Stimulated activated CD8-positive, alpha-beta memory T cell treated with anti-CD3 and anti-CD28 coated beads, Interleukin-15, amount 100 ng/mL, for 4 hours (primary cell): Measurements from ENCODE around the gene ROCK1.

Experiments used
- DNase-seq, 2 donors: peaks; one replicate each; pipeline ENCODE4 v3.0.0-alpha.2; 2020; ENCODE audit warnings: low read depth in 2 of 2

The ROCK1 gene

DNA sequence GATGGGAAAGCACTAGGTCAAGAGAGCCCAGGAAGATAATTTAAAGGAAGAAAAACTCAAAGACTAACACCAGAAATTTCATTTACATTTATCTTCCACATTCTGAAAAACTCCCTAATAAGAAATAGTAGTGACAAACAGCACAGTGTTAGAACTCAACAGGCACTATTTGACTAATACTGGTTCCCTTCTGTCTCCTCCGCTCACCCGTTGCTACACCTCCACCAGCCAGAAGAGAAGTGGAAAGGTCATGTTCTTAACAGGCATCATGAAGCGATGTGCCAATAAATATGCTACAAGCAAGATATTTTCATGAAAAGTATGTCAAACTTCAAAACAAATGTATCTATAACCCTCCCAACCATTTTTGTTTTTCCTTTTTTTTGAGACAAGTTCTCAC is 5.7 kb downstream of the ROCK1 start:
- no peak for DNase-seq

DNA sequence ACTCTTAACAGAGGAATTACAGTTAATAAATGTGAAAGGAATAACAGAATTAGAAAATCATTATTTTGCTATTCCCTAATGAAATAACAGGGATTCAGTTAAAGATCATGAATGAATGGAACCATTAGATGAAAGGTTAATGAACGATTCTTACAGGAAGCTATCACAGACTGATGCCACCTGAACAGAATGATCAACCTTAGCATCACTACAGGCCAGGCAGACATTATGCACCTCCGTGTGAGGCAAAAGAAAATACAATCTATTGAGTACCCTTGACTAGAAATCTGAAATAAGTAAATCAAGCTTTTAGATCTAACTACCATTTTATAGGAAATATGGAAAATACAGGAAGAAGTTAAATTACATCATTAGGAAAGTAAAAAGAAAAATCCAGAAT is 10.4 kb downstream of the ROCK1 start:
- DNase-seq, result no peak

DNA sequence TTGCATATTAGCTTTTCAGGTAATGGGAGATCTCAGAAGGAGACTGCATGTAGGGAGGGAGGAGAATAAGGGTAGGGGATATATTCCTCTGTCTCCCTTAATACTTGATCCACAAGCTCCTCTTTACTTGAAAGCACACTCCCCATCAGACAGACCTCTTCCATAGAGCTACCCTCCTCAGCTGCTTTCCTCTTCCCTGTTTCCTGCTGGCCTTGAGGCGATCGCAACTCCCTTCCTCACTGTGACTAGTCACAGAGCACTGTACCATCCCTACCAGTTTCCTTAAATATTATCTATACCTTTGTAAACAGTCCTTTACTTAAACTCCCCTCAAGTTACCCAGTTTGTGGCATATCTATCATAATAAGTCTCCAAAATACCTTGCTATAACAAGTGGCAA is 10.9 kb downstream of the ROCK1 start:
- DNase-seq, result no peak

DNA sequence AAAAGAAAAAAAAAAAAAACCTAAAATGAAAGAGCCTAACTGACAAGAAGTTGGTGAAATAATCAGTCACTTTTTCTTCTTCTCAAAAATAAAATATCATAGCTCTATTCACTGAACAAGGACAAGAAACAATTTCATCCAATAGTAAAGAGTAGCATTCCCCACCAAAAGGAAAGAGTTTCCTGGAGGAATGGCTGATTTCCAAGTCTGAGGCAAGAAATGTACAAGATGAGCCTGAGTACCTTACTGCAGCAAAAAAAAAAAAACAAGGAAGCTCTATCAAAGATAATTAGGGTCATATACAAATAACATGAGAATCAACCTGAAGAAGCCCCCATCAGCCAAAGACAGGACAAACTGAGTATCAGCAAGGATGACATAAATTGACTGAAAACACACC is 11.5 kb downstream of the ROCK1 start:
- no peak for DNase-seq

DNA sequence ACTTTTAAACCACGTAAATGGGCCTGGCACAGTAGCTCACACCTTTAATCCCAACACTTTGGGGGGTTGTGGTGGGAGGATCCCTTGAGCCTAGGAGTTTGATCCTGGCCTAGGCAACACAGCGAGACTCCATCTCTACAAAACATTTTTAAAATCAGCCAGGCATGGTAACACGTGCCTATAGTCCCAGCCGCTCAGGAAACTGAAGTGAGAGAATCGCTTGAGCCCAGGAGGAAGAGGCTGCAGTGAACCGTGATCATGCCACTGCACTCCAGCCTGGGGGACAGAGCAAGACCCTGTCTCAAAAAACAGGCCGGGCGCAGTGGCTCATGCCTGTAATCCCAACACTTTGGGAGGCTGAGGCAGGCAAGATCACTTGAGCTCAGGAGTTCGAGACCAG is 12.2 kb downstream of the ROCK1 start:
- DNase-seq, result no peak

DNA sequence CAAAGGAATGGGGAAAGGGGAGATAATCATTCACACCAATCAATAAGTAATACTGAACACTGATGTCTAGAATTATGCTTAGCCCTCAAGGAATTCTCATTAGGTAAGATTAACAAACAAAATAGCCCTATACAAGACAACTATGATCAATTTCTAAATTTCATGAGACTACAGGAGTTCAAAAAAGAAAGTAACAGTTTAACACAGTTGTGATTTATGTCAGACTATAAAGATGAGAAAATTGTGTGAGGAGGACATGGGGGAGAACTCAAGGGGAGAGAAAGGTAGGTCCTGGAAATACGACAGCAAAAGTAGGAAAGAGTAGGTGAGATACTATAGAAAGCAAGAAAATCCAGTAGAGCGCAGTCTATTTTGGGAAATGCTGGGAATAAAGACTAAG is 14.9 kb downstream of the ROCK1 start:
- DNase-seq, result no peak

DNA sequence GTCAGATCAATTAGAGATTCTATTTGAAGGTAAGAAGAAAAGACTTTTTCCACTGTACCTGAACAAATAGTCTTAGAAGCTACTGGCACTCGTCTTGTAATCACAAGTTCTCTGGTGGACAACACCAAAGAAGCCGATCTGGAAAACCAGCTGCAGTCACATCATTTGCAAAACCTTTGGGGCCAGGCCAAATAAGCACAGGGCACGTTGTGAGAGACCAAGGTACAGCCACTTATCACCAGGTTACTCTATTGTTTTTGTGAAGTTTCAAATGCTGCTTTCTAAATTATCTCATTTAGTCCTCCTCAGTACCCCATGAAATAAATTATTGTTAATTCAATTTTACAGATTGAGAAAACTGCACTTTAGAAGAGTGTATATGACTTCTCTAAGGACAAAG is 18.5 kb downstream of the ROCK1 start:
- DNase-seq, result no peak

DNA sequence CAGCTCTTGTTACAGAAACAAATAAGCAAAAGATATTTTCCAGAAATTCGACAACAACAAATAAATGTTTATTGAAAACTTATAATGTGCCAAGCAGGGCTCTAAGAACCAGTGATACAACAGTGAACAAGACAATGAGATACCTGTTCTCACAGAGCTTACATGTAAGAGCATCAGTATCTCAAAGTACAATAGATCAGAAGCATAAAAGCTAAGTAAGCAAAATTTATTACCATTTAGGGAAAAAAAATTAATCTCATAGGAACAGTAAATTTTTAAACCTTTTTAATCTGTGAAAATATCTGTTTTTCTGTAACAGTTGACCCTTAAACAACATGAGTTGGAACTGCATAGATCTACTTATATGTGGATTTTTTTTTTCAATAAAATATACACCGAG is 20.9 kb downstream of the ROCK1 start:
- DNase-seq, result no peak

DNA sequence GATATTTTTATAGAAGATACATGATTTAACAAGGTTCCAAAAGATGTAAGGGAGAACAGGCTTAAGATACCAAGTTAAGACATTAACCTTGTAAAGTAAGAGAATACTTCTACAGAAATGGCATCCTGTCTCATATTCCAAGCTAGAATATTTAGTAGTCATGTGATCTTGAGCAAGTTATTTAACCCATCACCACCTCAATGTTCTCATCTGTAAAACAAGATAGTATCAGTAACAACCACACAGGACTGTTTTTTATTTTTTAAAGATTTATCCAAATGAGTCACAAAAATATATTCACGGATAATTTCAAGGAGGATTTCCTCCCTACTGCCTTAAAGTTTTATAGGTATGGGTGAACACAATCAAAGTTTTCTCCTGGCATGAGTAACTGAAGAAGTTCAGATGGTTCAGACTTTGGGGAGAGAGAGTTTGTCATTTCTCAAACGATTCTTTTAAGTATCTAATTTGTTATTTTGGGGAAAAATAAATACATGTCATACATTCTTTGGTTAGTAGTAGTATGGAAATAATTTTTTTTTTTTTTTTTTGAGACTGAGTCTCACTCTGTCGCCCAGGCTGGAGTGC is 25.9 kb downstream of the ROCK1 start:
- DNase-seq, result no peak

DNA sequence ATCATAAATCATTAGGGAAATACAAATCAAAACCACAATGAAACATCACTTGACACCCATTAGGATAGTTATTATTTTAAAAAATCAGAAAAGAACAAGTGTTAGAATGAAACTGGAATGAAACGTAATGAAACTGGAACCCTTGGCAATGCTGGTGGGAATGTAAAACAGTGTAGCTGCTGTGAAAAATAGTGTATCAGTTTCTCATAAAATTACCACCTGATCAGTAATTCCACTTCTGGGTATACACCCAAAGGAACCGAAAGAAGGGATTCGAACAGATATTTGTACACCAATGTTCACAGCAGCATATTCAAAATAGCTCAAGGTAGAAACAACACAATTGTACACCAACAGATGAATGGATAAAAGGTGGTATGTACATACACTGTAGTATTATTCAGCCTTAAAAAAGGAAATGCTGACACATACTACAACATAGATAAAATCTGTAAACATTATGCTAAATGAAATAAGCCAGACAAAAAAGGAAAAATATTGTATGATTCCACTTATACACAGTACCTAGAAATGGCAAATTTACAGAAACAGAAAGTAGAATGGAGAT is 27.0 kb downstream of the ROCK1 start:
- DNase-seq, result no peak

DNA sequence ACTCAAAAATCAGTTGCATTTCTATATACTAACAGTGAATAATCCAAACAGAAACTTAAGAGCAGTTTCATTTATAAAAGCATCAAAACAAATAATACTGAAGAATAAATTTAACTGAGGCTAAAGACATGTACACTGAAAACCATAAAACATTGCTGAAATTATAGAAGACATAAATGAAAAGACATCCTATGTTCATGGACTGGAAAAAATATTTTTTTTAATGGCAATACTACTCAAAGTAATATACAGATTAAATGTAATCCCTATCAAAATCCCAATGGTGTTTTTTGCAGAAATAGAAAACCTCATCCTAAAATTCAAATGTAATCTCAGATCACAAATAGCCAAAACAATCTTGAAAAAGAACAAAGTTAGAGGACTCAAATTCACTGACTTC is 28.6 kb downstream of the ROCK1 start:
- no peak for DNase-seq

DNA sequence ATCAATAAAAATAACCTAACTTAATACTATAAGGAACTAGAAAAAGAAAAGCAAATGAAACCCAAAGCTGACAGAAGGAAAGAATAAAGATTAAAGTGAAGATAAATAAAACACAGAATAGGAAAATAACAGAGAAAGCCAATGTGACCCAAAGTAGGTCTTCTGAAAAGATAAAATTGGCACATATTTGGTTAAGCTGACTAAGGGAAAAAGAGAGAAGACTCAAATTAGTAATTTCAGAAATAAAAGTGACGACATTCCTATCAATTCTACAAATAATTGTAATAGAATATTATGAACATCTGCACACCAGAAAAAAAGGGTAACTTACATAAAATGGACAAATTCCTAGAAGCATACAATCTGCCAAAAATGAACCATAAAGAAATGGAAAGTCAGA is 30.2 kb downstream of the ROCK1 start:
- no peak for DNase-seq

DNA sequence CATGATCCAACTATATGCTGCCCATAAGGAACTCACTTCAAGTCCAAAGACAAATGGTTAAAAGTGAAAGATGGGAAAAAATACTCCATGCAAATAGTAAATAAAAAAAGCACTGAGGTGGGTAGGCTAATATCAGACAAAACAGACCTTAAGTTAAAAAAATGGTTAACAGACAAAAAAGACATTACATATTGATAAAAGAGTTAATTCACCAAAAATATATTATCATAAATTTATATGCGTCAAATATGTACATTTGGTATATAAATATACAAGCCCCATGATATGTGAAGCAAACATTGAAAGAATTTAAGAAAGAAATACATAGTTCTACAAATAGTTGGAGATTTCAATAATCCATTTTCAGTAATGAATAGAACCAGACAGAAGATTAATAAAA is 31.0 kb downstream of the ROCK1 start:
- no peak for DNase-seq

DNA sequence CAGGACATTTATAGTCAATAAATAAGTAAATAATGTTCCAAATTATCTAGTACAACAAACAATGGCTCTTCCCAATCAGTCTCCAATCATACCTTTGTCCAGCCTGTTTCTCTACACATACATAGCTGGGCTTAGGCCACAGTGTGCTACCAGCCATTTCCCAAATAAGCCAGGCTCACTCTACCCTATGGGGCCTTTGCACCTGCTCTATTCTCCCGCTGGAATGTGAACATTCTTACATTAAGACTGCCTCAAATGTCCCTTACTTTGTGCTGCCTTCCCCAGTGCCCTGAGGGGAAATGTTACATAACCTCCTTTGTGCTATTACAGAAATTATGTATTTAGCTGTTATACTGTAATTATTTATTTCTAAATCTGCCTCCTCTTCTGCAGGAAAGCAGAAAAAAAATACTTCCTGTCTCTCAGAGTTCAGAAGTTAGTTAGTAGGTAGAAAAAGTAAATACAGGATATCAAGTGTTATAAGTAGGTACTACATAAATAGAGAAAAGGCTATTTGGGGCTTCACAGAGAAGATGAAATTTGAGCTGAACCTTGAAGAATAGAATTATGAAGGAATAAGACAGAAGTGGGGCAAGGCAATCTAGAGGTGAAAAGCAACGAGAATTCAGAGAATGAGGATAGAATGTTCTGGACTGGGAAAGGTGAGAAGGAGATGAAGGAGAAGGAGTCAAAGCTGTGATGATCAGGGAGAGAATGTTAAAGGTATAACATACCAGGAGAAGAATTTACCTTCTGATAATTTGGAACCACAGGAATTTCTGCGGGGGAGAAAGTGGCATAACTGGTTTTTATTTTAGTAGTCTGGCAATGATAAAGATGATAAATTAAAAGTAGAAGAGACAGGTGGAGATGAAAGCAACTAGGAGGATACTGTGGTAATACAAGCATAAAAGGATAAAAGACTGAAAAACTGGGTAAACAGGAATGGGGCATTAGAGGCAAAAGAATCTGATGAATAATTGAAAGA is 37.0 kb downstream of the ROCK1 start:
- no peak for DNase-seq

DNA sequence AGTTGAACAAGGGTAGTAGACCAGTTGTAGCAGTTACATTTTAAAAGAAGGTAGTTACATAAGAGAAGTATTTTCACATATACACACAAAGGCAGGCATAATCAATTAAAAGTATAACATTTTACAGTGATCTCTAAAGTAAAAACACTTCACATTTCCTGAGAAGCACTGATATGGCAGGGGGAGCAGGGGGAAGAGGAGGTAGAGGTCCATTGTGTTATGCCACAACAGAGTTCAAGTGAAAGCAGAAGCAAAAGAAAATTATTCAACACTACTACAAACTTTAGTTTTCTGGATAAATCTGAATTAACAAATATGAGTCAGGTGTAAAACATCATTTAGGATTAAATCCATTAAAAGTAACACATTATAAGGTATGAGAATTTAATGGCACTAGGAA is 38.4 kb downstream of the ROCK1 start:
- DNase-seq, result no peak

DNA sequence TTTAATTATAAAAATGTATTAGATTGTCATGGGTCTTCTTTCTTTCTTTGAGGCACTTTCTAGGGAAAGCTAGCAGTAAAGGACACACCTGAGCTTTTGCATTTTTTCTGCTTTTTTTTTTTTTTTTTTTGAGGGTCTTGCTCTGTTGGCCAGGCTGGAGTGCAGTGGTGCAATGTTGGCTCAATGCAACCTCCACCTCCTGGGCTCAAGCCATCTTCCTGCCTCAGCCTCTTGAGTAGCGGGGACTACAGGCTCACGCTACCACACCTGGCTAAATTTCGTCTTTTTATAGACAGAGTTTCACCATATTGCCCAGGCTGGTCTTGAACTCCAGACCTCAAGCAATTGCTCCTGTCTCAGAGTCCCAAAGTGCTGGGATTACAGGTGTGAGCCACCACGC is 40.5 kb downstream of the ROCK1 start:
- DNase-seq, result no peak

DNA sequence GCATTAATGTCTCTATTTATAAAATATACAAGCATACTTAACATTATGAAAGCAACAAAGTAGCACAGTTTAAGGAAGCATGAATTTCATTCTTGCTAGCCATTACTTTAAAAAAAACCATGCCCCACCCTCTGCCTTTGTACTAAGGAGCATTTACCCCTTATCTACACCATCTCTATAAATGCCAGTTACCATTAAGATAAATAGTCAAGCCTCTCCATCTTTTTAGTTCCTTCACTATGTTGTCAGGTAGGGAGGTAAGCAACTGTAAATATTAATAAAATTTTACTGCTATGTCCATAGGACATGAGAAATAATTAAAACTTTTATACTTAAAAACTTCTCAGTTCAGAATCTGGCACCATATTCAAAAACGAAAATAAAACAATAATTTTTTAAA is 42.1 kb downstream of the ROCK1 start:
- no peak for DNase-seq

DNA sequence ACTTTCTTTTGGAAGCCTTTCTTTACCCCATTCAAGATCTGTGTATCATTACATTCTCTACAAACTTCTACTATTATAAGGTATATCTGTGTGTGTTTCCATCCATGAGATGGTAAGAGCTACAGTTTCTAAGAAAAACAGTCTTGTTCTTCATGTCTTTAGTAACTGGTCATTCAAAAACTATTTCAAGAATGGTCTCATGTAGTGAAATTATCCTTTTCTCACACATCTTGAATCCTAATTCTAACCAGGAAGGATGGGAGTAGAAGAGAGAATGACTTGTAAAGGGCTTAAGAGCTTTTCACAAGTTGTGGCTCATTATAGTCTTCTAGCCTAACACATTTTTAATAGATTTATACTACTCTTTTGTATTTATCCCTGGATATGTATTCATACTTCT is 47.3 kb downstream of the ROCK1 start:
- no peak for DNase-seq

DNA sequence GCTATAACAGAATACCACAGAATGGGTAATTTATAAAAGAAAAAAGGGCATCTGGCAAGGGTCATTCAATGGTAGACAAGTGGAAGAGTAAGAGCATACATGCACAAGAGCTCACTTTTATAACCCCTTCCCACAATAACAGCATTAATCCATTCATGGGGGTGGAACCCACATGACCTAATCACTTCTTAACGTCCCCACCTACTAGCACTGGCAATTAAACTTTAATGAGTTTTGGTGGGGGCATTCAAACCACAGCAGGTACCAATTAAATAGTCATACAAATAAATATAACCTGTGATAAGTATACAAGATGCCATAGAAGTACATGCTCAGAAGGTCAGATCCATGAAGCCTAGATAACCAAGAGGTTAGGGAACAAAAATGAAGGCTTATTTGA is 48.6 kb downstream of the ROCK1 start:
- DNase-seq, result no peak

DNA sequence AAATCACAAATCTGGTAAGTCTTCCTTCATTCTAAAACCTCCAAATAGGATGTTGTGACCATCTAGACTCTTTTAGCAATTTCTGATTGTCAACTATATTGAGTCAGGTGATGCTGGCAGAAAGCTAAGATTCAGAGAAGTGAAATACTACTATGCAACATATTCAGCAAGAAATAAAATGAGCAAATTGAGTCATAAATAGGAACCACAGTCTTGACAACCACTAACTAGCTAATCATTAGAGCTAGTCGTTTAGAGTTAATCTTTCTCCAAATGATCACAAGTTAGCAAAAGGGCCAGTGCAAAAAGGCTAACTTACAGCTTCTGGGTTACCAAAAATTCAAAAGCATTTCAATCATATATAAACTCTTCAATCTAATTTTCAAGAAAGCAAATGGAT is 54.5 kb downstream of the ROCK1 start:
- DNase-seq, result no peak

DNA sequence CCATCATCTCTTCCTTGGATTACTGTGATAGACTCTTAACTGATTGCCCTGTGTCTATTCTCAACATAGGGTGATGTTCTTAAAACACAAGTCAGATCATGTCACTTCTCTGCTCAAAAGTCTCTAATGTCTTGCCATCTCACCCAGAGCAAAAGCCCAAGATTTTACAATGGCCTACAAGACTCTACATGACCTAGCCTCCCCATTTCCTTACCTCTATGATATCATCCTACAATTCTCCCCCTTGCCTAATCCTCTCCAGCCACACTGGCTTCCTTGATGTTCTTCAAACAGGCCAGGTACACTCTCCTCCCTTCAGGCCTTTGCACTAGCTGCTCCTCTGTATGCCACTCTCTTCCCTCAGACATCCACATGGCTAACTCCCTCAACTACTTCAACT is 55.1 kb downstream of the ROCK1 start:
- no peak for DNase-seq

DNA sequence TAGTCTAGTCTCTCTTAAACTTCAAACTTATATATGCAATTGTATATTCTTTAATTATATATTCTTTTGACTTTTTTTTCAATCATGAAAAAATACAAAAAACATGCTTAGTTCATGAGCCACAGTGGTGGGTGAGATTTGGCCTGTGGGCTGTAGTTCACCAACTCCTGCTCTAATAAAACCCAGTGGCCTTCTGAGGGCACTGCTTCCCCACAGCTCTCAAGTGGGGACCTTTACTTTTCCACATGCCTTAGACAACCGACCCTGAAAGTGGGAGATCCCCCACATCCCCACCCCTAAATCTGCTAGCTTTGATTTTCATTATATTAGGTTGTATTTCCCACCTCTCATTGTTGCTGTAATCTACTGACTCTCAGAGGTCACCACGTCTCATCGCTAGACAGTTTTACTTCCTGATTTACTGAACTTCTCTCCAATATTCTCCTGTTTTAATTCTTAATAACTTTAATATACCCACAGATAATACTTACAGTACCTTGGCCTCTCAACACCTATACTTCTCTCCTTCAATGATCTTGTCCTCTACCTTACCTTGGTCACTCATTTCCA is 57.3 kb downstream of the ROCK1 start:
- no peak for DNase-seq

DNA sequence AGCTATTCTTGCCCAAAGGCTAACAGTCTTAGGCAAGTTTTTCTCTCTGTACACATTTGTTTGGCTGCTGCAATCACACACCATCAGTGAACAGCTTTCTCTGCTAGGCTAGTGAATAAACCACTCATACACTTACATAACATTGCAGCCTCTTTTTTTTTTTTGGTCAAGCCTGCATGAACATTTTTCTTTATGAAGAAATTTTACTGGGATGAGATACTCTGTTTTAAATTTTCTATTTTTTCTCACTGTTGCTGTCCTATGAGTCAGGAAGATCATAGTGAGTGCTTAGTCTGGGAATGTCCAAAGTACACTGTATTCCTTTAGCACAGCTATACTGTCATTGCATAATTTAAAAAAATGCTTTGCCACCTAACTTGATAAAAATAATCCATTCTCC is 58.5 kb downstream of the ROCK1 start:
- DNase-seq, result no peak
